A204.1 (cell line): ENCODE results near the gene GNG7.
"Not testable (repeated sequence)": the region's sequence is repeated elsewhere in the genome, so short reads cannot be mapped to it uniquely, and the experiment has no call there.

Experiments used
- FAIRE-seq: peaks from 2 replicates; lab custom pipeline; 2012; peaks lifted over from hg19 to GRCh38; lab: Jason Lieb, UNC

GNG7 gene

DNA sequence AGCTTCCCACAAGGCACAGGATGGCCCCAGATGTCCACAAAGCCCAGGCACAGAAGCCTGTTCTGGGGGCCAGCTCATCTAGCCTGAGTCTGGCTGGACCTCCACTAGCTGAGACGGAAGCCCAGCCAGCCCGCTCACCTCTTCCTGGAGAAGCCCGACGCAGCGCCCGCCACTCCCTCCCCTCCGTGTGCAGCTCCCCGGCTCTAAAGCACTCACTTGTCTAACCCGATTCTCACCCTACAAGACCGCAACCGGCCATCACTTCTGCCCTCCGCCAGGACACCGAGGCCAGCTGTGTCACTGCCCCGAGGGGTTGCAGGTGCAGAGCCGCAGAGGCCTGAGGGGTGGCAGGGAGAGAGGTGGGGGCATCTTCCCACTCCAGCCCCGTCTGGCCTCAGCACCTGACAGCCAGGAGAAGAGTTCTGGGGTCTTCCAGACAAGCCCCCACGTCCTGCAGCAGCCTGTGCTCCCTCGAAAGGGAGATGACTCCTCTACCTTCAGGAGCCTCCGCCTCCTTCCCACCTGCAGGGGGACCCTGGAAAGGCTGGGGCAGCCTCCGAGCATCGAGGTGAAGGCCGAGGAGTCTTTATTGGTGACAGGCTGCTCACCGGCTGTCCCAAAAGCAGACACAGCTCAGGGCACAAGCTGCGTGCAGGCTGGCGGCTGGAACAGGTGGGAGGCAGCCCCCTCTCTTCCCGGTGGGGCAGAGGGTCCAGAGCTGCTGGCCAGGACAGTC, 24.6 kb upstream of the GNG7 start:
- no peak for FAIRE-seq

DNA sequence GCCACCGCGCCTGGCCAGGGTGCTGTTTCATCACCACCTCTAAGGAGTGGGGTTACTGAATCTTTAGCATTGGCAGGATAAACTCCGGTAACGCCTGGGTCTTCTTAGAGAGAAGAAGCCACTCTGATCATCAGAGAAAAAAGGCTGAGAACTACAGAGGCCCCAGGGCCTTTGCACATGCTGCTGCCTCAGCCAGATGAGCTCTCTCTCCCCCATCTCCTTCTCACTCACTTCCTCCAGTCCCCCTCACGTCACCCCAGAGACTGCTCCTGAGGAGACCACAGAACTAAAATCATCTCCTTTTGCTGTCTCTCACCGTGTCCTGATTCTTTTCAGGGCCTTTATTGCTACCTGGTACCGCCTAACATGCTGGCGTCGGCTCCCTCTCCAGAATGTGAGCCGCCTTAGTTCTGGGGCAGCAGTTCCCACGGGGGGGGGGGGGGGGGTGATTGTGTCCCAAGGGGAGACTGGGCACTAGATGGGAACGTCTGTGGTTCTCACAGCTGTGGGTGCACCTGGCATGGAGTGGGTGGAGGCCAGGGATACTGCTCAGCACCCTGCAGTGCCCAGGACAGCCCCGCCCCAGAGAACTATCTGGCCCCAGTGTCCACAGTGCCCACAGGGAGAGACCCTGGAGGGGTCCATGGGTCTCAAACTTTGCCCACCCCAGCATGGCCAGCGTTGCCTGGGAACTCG, 23.8 kb upstream of the GNG7 start:
- FAIRE-seq: no peak

DNA sequence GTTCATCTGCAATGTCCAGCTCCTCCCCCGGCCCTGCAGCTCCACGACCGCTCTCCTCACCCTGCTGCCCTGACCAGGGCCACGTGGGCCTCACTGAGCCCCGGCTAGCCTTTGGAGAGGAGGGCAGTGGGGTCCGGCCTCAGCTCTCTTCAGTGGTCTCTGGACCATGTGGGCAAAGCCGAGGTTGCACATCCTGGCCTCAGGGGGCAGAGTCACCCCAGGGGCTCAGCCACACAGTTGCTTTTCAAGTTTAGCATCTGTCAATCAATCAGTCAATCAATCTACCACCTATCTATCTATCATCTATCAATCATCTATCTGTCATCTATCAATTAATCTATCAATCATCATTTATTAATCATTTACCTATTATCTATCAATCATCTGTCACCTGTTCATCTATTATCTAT, 21.7 kb upstream of the GNG7 start:
- no peak for FAIRE-seq

DNA sequence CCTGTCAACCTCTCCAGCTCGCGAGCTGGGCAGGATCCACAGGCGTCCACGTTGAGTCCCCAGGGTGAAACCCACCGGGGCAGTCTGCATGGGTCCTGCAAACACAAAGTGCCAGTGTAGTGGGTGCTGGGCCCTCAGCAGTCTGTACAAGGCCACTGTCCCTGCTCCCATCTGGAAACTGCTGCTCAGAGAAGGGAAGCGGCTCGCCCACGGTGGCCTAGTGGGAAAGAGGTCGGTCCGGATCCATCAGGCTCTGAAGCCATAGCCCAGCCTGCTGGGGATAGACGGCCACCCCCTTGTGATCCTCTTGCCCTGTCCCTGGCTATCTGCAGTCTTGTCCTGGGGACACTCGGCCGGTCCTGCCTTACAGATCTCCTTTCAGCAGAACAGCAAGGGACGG, 21.3 kb upstream of the GNG7 start:
- FAIRE-seq: no peak

DNA sequence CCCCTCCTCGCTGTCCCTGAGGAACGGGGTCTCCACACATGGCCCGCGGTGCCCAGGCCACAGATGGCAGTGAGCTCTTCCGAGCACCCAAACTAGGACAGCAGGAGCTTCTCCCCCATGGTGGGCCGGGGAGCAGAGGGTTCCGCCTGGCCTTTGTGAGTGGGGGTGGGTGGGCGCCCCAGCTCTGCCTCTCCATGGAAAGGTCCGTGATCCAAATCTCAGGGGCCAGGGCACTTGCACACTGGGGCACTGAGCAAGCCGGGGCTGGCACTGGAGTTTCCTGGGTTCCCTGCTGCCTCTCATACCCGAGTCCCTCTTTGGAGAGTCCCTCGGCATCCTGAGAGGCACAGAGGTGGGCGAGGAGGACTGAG, 20.8 kb upstream of the GNG7 start:
- FAIRE-seq: no peak

DNA sequence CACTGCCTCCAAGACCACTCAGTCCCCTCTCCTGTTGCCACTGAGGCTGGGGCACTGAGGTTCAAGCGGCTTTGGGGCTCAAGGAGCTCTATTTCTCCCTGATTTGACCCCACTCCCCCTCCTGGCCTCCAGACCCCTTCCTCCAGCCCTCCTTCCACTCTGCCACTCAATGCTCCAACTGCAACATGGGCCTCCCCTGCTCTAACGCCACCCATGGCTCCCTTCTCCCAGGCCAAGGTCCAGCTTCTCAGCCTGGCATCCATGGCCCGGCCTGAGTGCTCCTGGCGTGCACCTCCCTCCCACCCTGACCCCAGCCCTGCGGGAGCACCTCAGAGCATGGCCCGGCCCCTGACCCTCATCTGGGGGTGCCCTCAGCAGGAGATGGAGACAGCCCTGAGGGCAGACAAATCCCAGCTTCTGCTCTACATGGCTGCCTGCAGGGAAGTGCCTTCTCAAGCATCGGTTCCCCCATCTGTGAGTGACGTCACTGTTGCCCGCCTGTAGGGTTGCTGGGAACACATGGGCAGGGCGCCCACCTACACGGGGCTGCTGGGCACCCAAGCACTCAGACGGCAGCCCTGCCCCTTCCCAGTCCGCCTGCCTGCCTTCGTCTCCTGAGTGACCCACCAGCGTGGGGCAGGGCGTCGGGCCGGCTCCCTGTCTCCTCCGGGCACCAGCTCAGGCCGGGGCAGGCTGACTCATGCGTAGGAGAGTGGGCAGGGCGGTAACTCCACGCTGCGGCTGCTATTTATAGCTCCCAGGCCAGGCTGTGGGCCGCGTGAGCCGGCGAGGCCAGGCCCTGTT, 20.2 kb upstream of the GNG7 start:
- FAIRE-seq: no peak

DNA sequence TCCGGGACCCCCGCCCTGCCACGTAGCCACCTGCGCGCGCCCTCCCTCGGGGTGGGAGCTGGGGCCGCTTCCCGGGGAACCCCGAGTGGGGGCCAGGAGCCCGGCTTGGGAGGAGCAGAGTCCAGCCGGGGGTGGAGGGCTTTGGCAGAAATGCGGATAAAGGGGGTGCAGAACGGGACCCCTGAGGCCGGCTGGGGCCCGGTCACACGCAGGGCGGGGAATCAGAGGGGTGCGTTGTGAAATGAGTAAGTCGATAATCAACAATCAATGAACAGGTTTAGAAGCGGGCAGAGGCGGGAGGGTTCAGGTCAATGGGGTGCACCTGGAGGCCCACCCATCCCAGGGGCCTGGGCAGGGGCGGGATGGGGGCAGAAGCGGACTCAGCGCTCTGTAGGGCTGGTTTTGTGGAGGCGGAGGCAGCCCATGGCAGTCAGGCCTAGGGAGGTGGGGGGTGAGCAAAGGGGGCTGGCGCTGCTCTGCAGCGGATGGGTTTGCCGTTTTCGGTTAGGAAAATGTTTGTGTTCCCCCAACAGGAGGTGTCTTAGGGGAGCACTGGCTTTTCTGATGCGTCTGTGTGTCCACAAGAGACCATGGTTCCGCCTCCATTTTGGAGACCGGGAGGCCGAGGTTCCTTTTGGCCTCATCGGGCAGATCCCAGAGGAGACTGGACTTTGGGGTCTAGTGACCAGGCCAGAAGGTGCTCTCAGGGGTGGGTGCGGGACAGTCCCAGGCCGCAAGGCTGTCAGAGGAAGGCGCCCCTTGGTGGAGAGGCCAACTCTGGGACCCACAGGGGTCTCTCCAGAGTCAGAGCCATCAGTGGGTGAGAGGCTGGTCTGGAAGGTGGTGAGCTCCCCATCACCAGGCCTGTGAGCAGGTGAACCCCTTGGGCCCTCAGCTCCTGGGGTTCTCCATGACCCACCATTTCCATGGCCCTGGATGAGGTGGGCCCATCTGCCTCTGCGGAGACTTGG, 19.4 kb upstream of the GNG7 start:
- no peak for FAIRE-seq

DNA sequence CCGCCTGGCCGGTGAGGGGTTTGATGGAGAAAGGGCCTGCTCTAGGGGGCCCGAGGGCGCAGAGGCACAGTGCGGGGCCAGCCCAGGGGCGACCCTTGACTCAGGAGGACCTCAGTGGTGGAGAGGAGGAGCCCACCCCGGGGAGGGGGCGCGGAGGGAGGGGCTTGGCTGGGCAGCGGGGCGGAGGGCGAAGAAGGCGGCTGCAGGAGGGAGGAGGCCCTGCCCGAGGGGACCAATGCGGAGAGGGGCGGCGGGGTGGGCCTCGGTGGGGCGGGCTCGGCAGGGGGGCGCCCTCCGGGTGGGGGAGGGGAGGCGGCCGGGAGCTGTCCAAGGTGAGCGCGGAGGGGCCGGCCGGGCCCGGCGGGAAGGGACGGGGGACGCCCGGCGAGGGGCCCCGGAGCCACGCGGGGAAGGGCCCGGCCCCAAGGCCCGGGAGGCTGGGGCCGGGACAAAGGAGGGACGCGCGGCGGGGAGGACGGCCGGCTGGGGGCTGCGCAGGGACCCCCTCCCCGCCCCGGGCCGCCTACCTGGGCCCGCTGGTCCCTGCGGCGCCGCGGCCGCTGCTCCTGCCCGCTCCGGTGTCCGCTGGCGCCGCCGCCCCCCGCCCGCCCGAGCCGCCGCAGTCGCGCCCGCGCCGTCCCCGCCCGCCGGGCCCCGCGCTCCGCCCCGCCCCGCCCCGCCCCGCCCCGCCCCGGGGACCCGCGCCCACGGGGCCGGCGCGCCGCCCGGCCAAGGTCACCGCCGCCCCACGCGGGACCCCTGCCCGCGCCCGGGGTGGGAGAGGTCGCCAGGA, 18.5 kb upstream of the GNG7 start, which contains the start of gene DIRAS1:
DIRAS1 (minus strand) TSS at position 596 of the 793 bp plus-strand sequence. CDS start 3,566 bp downstream, outside the sequence.
- FAIRE-seq: no peak

DNA sequence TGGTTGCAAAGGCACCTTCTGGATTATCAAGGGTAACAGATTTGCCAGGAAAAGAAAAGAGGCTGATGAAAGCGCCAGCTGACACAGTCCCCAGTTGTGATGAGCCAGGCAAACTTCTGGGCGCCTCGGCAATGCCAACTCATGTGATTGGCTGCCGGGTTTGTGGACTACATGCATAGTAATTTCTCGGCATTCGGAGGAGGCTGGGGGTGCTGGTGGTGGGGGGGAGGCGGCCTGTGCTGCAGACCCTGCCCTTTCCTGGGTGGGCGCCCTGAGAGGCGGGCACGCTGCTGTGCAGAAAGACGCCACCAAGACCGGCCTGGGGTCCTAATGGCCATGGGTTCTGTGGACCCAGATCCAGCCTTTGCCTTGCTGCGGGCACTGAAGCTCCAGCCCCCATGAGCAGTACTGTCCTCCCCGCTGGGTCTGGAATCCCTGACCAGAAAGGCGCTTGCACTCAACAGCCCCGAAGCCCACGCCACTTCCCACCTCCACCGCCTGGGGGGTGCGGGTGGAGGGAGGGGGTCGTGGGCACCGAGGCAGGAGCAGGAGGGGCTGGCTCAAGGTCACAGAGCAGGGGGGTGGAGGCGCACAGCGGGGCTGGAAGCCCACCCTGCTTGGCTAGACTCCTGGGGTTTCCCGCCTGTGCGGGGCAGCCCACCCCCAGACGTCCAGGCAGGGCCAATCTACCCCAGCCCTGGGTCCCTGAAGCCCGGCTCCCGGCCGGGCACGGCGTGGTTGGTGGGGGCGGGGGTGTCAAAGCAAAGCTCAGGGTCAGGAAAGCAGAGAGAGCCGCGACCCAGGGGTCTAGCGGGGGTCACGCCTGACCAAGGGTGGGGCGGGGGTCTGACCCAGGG, 17.7 kb upstream of the GNG7 start:
- no peak for FAIRE-seq

DNA sequence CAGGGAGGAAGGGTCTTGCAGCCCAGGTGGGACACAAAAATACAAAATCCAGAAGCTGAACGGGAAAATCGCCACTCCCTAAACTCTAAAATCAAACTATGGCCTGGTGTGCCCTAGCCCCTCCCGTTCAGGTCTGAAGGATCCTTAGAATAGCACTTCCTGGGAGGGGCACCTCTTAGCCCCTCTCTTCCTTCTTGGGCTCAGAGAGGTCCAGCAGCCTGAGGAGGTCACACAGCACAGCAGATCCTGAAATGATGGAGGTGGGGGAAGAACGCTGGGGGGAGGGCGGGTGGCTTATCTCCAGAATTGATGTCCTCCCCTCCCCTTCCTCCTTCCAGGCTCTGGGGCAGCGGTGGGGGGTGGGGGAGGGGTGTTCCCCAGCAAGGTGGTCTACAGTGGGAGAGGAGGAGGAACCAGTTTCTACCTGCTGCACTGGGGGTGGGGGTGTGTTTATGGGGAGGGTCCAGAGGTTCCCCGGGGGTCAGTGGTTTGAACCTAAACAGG, 16.8 kb upstream of the GNG7 start:
- no peak for FAIRE-seq

DNA sequence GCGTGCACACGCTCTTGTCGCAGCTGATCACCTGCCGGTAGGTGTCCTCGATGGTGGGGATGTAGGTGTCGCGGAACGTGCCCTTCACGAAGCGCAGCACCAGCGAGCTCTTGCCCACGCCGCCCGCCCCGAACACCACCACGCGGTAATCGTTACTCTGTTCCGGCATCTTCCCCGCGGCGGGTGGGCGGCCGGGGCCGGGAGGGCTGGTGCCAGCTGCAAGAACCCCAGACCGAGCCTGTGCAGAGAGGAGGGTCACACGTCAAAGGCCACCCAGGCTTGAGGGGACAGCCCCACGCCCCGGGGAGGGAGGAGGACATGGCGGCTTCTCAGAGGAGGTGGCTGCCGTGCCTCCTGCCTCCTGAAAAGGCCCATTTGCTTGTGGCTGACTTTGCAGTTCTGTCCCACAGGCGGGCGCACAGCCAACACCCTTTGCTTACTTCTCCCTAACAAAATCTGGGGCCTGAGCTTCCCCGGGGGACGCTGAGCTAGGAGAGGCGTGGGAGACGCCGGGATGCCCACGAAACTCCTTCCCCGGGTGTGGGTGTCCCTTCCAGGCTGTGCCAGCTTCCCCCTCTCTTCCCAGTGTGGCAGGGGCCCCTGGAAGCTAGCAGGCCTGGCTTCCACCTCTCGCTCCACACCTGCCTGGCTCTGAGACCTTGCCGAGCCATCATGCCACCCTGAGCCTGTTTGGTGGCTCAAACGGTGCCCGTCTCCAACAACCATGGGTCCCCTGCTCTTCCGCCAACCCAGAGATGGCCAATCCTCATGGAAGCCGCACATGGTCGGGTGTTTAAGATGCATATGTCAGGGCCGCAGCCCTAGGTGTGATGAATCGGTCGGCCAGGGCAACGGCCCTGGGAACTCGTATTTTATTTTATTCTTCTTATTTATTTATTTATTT, 15.4 kb upstream of the GNG7 start:
- FAIRE-seq: no peak

DNA sequence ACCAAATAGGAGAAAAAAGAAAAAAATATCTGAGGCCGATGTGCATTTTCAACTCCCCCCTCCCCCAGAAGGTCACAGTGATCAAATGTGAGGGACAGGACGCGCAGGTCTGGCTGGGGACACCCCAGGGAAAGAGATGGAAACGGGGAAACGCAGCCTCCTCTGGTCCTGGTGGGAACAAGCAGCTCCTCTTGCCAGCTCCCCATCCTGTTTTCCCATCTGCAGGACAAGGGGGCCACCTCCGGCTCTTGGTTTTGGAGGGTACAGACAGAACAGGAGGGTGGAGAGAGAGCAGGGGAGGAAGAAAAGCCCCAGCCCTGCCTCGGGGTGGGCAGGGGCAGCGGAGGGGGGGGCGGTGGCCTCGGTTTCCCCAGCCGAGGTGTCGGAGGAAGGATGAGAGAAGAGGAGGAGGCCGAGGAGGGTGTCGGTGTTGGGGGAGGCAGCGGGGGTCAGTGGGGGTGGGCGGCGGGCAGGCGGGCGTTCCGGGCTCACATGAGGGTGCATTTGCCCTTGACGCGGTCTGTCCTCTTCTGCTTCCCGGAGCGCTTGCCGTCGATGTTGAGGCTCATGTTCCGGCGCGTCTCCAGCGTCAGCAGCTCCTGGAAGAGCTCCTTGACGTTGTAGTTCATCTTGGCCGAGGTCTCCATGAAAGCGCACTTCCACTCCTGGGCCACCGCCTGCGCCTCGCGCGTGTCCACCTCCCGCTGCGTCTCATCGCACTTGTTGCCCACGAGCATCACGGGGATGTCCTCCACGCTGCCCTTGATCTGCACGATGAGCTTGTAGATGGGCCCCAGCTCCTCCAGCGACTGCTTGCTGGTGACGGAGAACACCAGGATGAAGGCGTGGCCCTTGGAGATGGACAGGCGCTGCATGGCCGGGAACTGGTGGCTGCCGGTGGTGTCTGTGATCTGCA, 14.5 kb upstream of the GNG7 start:
- FAIRE-seq: no peak

DNA sequence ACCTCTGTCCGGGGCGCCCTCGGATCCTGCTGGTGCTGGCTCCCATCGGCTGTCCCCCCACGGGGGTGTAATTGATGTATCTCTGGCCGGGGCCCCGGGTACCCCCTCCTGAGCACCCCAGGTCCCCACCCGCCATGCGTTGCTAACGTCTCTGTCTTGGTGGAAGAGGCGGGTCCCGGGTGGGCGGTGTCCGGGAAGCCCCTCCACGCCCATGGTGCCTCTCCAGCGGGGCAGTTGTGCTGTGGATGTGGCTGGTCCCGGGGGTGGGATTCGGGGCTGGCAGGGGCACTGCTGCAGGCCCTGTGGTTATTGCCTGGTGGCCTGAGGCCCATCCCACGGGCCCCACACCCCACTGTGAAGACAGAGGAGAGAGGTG, 13.8 kb upstream of the GNG7 start:
- no peak for FAIRE-seq

DNA sequence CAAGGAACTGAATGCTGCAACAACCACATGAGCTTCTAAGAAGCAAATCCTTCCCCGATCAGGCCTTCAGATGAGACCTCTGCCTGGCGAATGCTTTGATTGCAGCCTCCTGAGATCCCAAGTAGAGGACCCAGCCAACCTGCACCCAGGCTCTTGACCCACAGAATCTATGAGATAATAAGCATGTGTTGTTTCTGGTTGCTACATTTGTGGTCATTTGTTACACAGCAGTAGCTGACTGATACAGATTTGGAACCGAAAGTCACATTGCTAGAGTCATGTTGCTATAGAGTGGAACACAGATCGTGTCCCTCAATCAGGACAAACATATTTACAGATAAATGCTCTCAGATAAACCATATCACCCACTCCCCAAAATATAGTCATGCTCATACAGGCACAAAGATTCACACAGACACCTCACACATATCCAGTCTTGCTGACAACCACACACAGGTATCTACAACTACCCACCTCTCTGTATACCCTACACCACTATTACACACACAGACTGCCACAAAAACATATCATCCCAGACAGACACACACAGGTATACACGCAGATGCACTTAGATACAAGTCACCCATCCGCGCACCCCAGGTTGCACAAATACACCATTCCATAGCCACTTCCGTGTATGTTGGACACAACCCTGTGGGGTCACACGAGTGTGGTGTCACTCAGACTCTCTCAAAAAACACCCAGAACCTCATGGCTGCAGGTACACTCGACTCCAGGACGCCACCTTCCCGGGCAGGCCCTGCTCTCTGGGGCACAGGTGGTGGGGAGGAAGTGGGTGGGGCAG, 13.2 kb upstream of the GNG7 start:
- no peak for FAIRE-seq

DNA sequence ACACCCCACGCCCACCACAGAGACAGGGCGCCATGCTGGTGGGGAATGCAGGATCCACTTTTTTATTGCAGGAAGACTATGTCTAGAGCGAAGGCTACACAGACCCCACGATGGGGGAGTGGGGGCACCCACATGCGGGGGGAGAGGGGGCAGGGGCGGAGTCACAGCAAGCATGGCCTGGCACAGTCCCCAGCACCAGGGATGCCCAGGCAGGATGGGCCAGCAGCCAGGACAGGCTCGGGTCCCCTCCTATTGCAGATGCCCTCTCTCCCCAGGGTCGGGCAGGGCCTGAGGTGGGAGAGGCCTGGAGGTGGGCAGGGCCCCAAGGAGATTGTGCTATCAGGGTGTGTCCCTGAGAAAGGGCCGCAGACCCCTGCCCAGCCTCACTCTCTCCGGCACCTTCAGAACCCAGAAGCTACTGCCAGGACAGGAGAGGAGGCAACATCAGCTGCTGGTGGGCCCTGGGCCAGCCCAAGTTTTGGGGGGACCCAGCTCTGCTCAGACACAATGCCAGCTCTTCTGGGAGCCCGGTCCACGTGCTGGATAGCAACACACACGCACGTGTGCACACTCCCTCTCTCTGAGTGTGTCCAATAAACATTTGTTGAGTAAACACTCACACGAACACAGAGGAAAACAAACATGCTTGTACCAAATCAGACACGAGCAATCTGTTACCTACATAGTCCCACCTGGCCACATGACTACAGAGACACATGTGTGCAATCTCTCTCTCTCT, 12.2 kb upstream of the GNG7 start:
- FAIRE-seq: no peak

DNA sequence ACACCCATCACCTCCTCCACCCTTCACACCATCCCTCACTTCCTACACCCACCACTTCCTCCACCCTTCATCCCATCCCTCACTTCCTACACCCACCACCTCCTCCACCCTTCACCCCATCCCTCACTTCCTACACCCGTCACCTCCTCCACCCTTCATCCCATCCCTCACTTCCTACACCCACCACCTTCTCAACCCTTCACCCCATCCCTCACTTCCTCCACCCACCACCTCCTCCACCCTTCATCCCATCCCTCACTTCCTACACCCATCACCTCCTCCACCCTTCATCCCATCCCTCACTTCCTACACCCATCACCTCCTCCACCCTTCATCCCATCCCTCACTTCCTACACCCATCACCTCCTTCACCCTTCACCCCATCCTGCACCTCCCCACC, 11.6 kb upstream of the GNG7 start:
- FAIRE-seq: not testable (repeated sequence)
